SK-N-SH (cell line): ENCODE measurements around the gene TMEM212.

Source experiments
- CHD2 ChIP-seq: fragments of 150-350 bp; IDR thresholded peaks from 2 replicates; pipeline ENCODE4 v1.6.1; 2018; ENCODE audit warnings: low read length; ENCODE audit not compliant: partially characterized antibody
- EP300 ChIP-seq, 2 experiments: IDR thresholded peaks; 2 replicates each; pipeline versions ENCODE4 v1.4.0 to v1.6.1; 2012; ENCODE audit warnings: borderline replicate concordance in 1 of 2, low read depth in 1 of 2, low read length in 1 of 2
- GABPA ChIP-seq: IDR thresholded peaks from 2 replicates; pipeline ENCODE4 v1.4.0; 2012; ENCODE audit warnings: low read depth, mild to moderate bottlenecking
- MXI1 ChIP-seq: IDR thresholded peaks from 2 replicates; pipeline ENCODE4 v1.6.1; 2012; ENCODE audit warnings: mild to moderate bottlenecking, low read depth, low read length, improper control_type of control experiment
- POLR2AphosphoS5 ChIP-seq: IDR thresholded peaks from 2 replicates; pipeline ENCODE4 v1.6.1; 2012; ENCODE audit warnings: low read depth, low read length
- RCOR1 ChIP-seq: fragments of 150-350 bp; IDR thresholded peaks from 2 replicates; pipeline ENCODE4 v1.6.1; 2017; ENCODE audit warnings: antibody characterized with exemption, low read length
- RXRA ChIP-seq: IDR thresholded peaks from 2 replicates; pipeline ENCODE4 v1.4.0; 2012; ENCODE audit warnings: low read depth, mild to moderate bottlenecking, borderline replicate concordance
- SIN3A ChIP-seq: IDR thresholded peaks from 2 replicates; pipeline ENCODE4 v1.6.1; 2012; ENCODE audit warnings: low read depth, mild to moderate bottlenecking, low read length, moderate library complexity, borderline replicate concordance
- TAF1 ChIP-seq: IDR thresholded peaks from 2 replicates; pipeline ENCODE4 v1.6.1; 2012; ENCODE audit warnings: low read depth, mild to moderate bottlenecking, low read length, moderate library complexity, borderline replicate concordance
- TEAD4 ChIP-seq: IDR thresholded peaks from 2 replicates; pipeline ENCODE4 v1.4.0; 2012; ENCODE audit warnings: mild to moderate bottlenecking, borderline replicate concordance; ENCODE audit not compliant: insufficient read depth
- TF ChIP-seq, protein P1 (sequence below): fragments of 200-600 bp; sonication (generic); IDR thresholded peaks from 2 replicates; pipeline ENCODE4 v1.6.1; 2017; ENCODE audit warnings: antibody characterized with exemption, mild to moderate bottlenecking, moderate library complexity
- TF ChIP-seq, protein P2 (sequence below): fragments of 150-350 bp; IDR thresholded peaks from 2 replicates; pipeline ENCODE4 v1.6.1; 2016; ENCODE audit warnings: mild to moderate bottlenecking, low read depth, low read length

DNA sequence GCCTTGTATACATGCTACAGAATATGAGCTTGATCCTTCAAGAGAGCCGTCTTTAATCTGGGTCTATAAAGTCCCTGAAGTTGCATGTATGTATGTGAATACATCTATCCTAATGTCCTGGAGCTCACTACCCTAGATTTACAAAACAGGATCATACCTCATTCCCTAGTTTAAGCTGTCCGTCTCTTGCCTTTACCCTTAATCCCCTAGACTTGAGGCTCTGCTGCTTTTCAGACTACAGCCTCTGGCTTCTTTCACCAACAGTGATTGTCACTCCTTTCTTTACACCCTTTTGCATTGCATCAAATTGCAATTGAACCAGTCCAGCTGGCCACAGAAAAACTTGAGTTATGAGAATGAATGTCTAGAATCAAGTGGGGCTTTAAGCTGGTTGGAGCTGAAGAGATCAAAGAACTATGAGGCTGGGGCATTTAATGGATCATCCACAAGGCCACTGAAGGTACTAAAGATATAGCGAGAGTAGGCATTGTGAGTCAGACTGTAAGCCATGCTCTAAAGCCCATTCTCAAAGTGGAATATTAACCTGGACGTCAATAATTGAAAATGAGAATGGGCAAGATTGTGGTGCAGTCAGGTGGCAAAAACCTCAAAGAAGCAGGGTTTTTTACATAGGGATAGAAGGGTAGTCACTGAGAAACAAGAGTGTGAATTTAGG, 20.6 kb upstream of the TMEM212 start:
- TF ChIP-seq, protein P1, sequence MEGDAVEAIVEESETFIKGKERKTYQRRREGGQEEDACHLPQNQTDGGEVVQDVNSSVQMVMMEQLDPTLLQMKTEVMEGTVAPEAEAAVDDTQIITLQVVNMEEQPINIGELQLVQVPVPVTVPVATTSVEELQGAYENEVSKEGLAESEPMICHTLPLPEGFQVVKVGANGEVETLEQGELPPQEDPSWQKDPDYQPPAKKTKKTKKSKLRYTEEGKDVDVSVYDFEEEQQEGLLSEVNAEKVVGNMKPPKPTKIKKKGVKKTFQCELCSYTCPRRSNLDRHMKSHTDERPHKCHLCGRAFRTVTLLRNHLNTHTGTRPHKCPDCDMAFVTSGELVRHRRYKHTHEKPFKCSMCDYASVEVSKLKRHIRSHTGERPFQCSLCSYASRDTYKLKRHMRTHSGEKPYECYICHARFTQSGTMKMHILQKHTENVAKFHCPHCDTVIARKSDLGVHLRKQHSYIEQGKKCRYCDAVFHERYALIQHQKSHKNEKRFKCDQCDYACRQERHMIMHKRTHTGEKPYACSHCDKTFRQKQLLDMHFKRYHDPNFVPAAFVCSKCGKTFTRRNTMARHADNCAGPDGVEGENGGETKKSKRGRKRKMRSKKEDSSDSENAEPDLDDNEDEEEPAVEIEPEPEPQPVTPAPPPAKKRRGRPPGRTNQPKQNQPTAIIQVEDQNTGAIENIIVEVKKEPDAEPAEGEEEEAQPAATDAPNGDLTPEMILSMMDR, result no peak
- TF ChIP-seq RCOR1 (no peak), POLR2AphosphoS5 (no peak), TAF1 (no peak), MXI1 (no peak), EP300 (IDR thresholded peaks at IDR 0.05; ENCODE audit: borderline replicate concordance in 1 of 2, low read depth in 1 of 2, low read length in 1 of 2) (no peak), GABPA (no peak), RXRA (no peak), TEAD4 (no peak), CHD2 (no peak), SIN3A (no peak)
- TF ChIP-seq, protein P2, sequence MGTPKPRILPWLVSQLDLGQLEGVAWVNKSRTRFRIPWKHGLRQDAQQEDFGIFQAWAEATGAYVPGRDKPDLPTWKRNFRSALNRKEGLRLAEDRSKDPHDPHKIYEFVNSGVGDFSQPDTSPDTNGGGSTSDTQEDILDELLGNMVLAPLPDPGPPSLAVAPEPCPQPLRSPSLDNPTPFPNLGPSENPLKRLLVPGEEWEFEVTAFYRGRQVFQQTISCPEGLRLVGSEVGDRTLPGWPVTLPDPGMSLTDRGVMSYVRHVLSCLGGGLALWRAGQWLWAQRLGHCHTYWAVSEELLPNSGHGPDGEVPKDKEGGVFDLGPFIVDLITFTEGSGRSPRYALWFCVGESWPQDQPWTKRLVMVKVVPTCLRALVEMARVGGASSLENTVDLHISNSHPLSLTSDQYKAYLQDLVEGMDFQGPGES, result no peak
